SK-N-SH treated with all-trans-retinoic acid at 6 μM for 48 hours (cell line): ENCODE measurements around the gene GMNN.
"Not testable (repeated sequence)": the region's sequence is repeated elsewhere in the genome, so short reads cannot be mapped to it uniquely, and the experiment has no call there.

Source experiments
- OSR1 ChIP-seq: fragments of 250-450 bp; sonication (Bioruptor Pico); IDR thresholded peaks from 2 replicates; pipeline ENCODE4 v1.8.0; 2022; ENCODE audit warnings: moderate library complexity, mild to moderate bottlenecking, inconsistent platforms
- PATZ1 ChIP-seq: fragments of 250-450 bp; sonication (Bioruptor Pico); IDR thresholded peaks from 2 replicates; pipeline ENCODE4 v1.8.0; 2020; ENCODE audit warnings: mild to moderate bottlenecking, moderate library complexity, borderline replicate concordance
- ZC3H10 ChIP-seq: fragments of 250-450 bp; sonication (Bioruptor Pico); IDR thresholded peaks from 2 replicates; pipeline ENCODE4 v1.5.1; 2021; ENCODE audit warnings: mild to moderate bottlenecking, moderate library complexity
- TF ChIP-seq, protein P1 (sequence below): fragments of 250-450 bp; sonication (Bioruptor Pico); IDR thresholded peaks from 2 replicates; pipeline ENCODE4 v1.5.1; 2020; ENCODE audit warnings: low read depth, mild to moderate bottlenecking, moderate library complexity

- not testable (repeated sequence) for TF ChIP-seq ZC3H10; PATZ1 (CRISPR knock-in tag); OSR1
- TF ChIP-seq, protein P1, sequence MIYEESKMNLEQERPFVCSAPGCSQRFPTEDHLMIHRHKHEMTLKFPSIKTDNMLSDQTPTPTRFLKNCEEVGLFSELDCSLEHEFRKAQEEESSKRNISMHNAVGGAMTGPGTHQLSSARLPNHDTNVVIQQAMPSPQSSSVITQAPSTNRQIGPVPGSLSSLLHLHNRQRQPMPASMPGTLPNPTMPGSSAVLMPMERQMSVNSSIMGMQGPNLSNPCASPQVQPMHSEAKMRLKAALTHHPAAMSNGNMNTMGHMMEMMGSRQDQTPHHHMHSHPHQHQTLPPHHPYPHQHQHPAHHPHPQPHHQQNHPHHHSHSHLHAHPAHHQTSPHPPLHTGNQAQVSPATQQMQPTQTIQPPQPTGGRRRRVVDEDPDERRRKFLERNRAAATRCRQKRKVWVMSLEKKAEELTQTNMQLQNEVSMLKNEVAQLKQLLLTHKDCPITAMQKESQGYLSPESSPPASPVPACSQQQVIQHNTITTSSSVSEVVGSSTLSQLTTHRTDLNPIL (CRISPR knock-in tag) = not testable (repeated sequence)
Observed at GRCh38 chr6:24731456-24732134, 43.1 kb upstream of the GMNN start.
